ENCODE data around the gene PTPRB. TPM values are rescaled to one million over a fixed set of nuclear protein-coding genes. Genes with fewer than 3 reads are reported as not detected.

PTPRB gene
- total RNA-seq, 1 experiment from 2014 or later = 0.33 TPM

GRCh38 chr12:70641691-70642090, 4.5 kb upstream of the PTPRB start:
- Histone ChIP-seq H3K36me3 (ENCODE audit: control insufficient read depth, insufficient read depth, low read length) (no peaks in the 10 kb centered on the region), H3K27ac (ENCODE audit: low read length) (no peak overlapping the region), H3K4me3 (ENCODE audit: low read depth in 2 of 2, low read length in 2 of 2) (no peak overlapping the region), H3K27me3 (ENCODE audit: control insufficient read depth, insufficient read depth, low read length) (peaks cover 3% of the 10 kb centered on the region; the same call in 1 of the 2 replicates), H3K4me1 (ENCODE audit: control insufficient read depth, insufficient read depth, low read length) (no peaks in the 10 kb centered on the region; the same call in 1 of the 2 replicates), H3K9me3 (ENCODE audit: control insufficient read depth, insufficient read depth, low read depth, low read length) (no peaks in the 10 kb centered on the region)
- CTCF ChIA-PET = no interaction called here
- BruUV-seq (replicated peaks) = no TSS peak
- TF ChIP-seq SIN3A (IDR thresholded peaks at IDR 0.05; ENCODE audit: borderline replicate concordance, insufficient read depth, low read depth, low read length) = no peak
- no peak for TF ChIP-seq TCF7L2 (IDR thresholded peaks at IDR 0.05; ENCODE audit: low read depth, low read length)
- TF ChIP-seq, protein P1, sequence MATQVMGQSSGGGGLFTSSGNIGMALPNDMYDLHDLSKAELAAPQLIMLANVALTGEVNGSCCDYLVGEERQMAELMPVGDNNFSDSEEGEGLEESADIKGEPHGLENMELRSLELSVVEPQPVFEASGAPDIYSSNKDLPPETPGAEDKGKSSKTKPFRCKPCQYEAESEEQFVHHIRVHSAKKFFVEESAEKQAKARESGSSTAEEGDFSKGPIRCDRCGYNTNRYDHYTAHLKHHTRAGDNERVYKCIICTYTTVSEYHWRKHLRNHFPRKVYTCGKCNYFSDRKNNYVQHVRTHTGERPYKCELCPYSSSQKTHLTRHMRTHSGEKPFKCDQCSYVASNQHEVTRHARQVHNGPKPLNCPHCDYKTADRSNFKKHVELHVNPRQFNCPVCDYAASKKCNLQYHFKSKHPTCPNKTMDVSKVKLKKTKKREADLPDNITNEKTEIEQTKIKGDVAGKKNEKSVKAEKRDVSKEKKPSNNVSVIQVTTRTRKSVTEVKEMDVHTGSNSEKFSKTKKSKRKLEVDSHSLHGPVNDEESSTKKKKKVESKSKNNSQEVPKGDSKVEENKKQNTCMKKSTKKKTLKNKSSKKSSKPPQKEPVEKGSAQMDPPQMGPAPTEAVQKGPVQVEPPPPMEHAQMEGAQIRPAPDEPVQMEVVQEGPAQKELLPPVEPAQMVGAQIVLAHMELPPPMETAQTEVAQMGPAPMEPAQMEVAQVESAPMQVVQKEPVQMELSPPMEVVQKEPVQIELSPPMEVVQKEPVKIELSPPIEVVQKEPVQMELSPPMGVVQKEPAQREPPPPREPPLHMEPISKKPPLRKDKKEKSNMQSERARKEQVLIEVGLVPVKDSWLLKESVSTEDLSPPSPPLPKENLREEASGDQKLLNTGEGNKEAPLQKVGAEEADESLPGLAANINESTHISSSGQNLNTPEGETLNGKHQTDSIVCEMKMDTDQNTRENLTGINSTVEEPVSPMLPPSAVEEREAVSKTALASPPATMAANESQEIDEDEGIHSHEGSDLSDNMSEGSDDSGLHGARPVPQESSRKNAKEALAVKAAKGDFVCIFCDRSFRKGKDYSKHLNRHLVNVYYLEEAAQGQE (IDR thresholded peaks at IDR 0.05; ENCODE audit: insufficient read depth in 1 of 2, low read depth in 2 of 2, low read length in 1 of 2) = no peak
- no peak for TF ChIP-seq POLR2AphosphoS5 (IDR thresholded peaks at IDR 0.05; ENCODE audit: low read depth, low read length)
- no peak for TF ChIP-seq CTCF (IDR thresholded peaks at IDR 0.05)
- in situ Hi-C loops (cut with HindIII; ENCODE audit: low pct_unique_long_range_greater_than_20kb, low sequenced_read_pairs) = no loop called here
- intact Hi-C loops (cut with micrococcal nuclease; ENCODE audit: unreplicated experiment) = no loop called here
- DNase-seq (ENCODE audit: low read depth, low spot score) = no peak
- no peak for ATAC-seq
- POLR2A ChIA-PET = no interaction called here

GRCh38 chr12:70640901-70641300, 3.7 kb upstream of the PTPRB start:
- no TSS peak for BruUV-seq (replicated peaks)

More at GRCh38 chr12:70640901-70641300, 3.7 kb upstream of the PTPRB start:
- no peak overlapping the region for H3K4me3 ChIP-seq (ENCODE audit: low read depth in 2 of 2, low read length in 2 of 2)
- CTCF ChIA-PET = interaction anchor here (0.6 kb wide), 1 partner anchor 889 kb away, joined by 4 read pairs; no protein-coding TSS in a partner anchor
- peaks cover 3% of the 10 kb centered on the region; the same call in 1 of the 2 replicates for H3K27me3 ChIP-seq (ENCODE audit: control insufficient read depth, insufficient read depth, low read length)
- POLR2A ChIA-PET = no interaction called here
- H3K4me1 ChIP-seq (ENCODE audit: control insufficient read depth, insufficient read depth, low read length) = no peaks in the 10 kb centered on the region
- DNase-seq (ENCODE audit: low read depth, low spot score) = no peak
- in situ Hi-C loops (cut with HindIII; ENCODE audit: low pct_unique_long_range_greater_than_20kb, low sequenced_read_pairs) (no loop called here), intact Hi-C loops (cut with micrococcal nuclease; ENCODE audit: unreplicated experiment) (no loop called here)
- TF ChIP-seq SIN3A (IDR thresholded peaks at IDR 0.05; ENCODE audit: borderline replicate concordance, insufficient read depth, low read depth, low read length) (no peak), CTCF (IDR thresholded peaks at IDR 0.05) (no peak), POLR2AphosphoS5 (IDR thresholded peaks at IDR 0.05; ENCODE audit: low read depth, low read length) (no peak)
- TF ChIP-seq, protein P1 (IDR thresholded peaks at IDR 0.05; ENCODE audit: insufficient read depth in 1 of 2, low read depth in 2 of 2, low read length in 1 of 2) = no peak
- ATAC-seq = no peak
- no peaks in the 10 kb centered on the region for H3K36me3 ChIP-seq (ENCODE audit: control insufficient read depth, insufficient read depth, low read length)
- no peaks in the 10 kb centered on the region for H3K9me3 ChIP-seq (ENCODE audit: control insufficient read depth, insufficient read depth, low read depth, low read length)
- no peak overlapping the region for H3K27ac ChIP-seq (ENCODE audit: low read length)

Data from Panc1 (cell line).